Measurements from ENCODE around the gene ZNF684.
"Not testable (repeated sequence)": the region's sequence is repeated elsewhere in the genome, so short reads cannot be mapped to it uniquely, and the experiment has no call there.

The ZNF684 gene

DNA sequence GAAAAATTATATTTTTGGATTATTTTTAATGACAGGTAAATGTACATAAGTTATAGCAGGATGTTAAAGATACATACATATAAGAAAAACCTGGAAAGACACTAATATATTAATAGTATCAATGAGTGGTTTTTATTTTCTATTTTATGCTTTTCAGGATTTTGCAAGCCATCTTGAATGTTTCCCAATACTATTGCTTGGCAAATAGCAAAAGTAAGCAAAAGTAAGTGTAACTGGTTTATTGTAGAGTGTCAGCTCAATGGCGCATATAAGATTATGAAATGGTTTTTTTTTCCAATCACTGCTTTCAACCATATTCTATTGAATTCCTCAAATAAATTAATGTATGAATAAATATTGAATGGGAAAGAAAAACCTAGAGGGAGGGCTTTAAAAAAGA lies 36.4 kb downstream of the ZNF684 start:
- H3K36me3 ChIP-seq (ENCODE audit: control insufficient read depth, insufficient read depth, low read length), result no peaks in the 10 kb centered on the region
- no peaks in the 10 kb centered on the region for H3K4me1 ChIP-seq (ENCODE audit: control insufficient read depth, insufficient read depth, low read length)
- WGBS (ENCODE audit: insufficient coverage, insufficient read length), result no CpG with 5 or more reads among the region's 1 CpG
- no peak overlapping the region for H3K27ac ChIP-seq (ENCODE audit: low read length)
- H3K27me3 ChIP-seq (ENCODE audit: control insufficient read depth, insufficient read depth, low read length), result no peaks in the 10 kb centered on the region
- H3K4me3 ChIP-seq (ENCODE audit: low read length), result no peak overlapping the region
- no peak for DNase-seq (ENCODE audit: low read depth, low spot score)
- no peaks in the 10 kb centered on the region for H3K9me3 ChIP-seq (ENCODE audit: control insufficient read depth, insufficient read depth, low read length)

DNA sequence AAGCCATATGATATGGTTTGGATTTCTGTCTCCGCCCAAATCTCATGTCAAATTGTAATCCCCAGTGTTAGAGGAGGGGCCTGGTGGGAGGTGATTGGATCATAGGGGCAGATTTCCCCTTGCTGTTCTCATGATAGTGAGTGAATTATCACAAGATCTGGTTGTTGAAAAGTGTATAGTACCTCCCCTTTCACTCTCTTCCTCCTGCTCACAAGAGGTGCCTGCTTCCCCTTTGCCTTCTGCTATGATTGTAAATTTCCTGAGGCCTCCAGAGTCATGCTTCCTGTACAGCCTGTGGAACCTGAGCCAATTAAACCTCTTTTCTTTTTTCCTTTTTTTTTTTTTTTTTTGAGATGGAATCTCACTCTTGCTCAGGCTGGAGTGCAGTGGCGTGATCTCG lies 43.4 kb downstream of the ZNF684 start:
- not testable (repeated sequence) for H3K4me3 ChIP-seq (ENCODE audit: low read length); DNase-seq (ENCODE audit: low read depth, low spot score); H3K27ac ChIP-seq (ENCODE audit: low read length); H3K27me3 ChIP-seq (ENCODE audit: control insufficient read depth, insufficient read depth, low read length); H3K4me1 ChIP-seq (ENCODE audit: control insufficient read depth, insufficient read depth, low read length); H3K9me3 ChIP-seq (ENCODE audit: control insufficient read depth, insufficient read depth, low read length); H3K36me3 ChIP-seq (ENCODE audit: control insufficient read depth, insufficient read depth, low read length)
- no CpG with 5 or more reads among the region's 3 CpGs for WGBS (ENCODE audit: insufficient coverage, insufficient read length)

DNA sequence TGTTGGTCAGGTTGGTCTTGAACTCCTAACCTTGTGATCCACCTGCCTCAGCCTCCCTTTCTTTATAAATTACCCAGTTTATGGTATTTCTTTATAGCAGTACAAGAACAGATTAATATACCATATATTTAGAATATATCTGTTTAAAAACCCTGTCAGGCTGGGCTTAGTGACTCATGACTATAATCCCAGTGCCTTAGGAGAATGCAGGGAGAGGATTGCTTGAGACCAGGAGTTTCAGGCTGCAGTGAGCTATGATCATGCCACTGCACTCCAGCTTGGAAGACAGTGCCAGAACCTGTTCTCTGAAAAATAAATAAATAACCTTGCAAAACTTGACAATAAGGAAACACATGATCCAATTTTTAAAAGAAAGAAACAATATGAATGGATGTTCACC lies 43.9 kb downstream of the ZNF684 start:
- H3K4me3 ChIP-seq (ENCODE audit: low read length), result no peak overlapping the region
- no peaks in the 10 kb centered on the region for H3K9me3 ChIP-seq (ENCODE audit: control insufficient read depth, insufficient read depth, low read length)
- no peak for DNase-seq (ENCODE audit: low read depth, low spot score)
- H3K36me3 ChIP-seq (ENCODE audit: control insufficient read depth, insufficient read depth, low read length), result no peaks in the 10 kb centered on the region
- H3K27me3 ChIP-seq (ENCODE audit: control insufficient read depth, insufficient read depth, low read length), result no peaks in the 10 kb centered on the region
- H3K27ac ChIP-seq (ENCODE audit: low read length), result no peak overlapping the region
- no peaks in the 10 kb centered on the region; the same call in 1 of the 2 replicates for H3K4me1 ChIP-seq (ENCODE audit: control insufficient read depth, insufficient read depth, low read length)

DNA sequence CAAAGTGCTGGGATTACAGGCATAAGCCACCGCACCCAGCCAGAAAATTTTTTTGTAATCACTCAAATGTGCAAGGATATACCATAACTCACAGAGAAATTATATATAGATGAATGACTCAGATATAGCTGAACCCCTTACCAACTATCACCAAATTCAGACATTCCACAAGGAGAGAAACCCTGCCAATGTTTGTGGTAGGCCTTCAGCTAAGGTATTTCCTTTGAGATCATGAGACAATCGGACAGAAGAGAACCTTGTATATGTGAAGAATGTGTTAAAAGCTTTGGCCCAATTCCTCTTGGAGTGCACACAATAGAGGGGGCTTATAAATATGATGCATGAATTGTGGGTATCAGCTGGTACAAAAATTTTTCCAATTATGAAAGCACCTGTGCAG lies 50.7 kb downstream of the ZNF684 start:
- no CpG with 5 or more reads among the region's 2 CpGs for WGBS (ENCODE audit: insufficient coverage, insufficient read length)
- H3K27me3 ChIP-seq (ENCODE audit: control insufficient read depth, insufficient read depth, low read length), result no peaks in the 10 kb centered on the region

DNA sequence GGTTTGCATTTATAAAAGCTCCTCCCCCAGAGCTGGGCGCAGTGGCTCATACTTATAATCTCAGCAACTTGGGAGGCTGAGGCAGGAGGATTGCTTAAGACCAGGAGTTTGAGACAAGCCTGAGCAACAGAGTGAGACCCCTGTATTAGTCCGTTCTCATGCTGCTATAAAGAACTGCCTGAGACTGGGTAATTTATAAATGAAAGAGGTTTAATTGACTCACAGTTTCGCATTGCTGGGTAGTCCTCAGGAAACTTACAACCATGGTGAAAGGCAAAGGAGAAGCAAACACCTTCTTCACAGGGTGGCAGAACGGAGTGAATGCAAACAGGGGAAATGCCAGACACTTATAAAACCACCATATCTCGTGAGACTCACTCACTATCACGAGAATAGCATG lies 52.5 kb downstream of the ZNF684 start:
- Histone ChIP-seq H3K4me1 (ENCODE audit: control insufficient read depth, insufficient read depth, low read length) (no peaks in the 10 kb centered on the region), H3K27ac (ENCODE audit: low read length) (no peak overlapping the region), H3K27me3 (ENCODE audit: control insufficient read depth, insufficient read depth, low read length) (no peaks in the 10 kb centered on the region), H3K36me3 (ENCODE audit: control insufficient read depth, insufficient read depth, low read length) (no peaks in the 10 kb centered on the region), H3K4me3 (ENCODE audit: low read length) (no peak overlapping the region), H3K9me3 (ENCODE audit: control insufficient read depth, insufficient read depth, low read length) (no peaks in the 10 kb centered on the region)
- no CpG with 5 or more reads among the region's 6 CpGs for WGBS (ENCODE audit: insufficient coverage, insufficient read length)
- no peak for DNase-seq (ENCODE audit: low read depth, low spot score)

More for the DNA sequence above, 50.7 kb downstream of the ZNF684 start:
- Histone ChIP-seq H3K36me3 (ENCODE audit: control insufficient read depth, insufficient read depth, low read length) (no peaks in the 10 kb centered on the region), H3K9me3 (ENCODE audit: control insufficient read depth, insufficient read depth, low read length) (no peaks in the 10 kb centered on the region), H3K27ac (ENCODE audit: low read length) (no peak overlapping the region), H3K4me1 (ENCODE audit: control insufficient read depth, insufficient read depth, low read length) (no peaks in the 10 kb centered on the region), H3K4me3 (ENCODE audit: low read length) (no peak overlapping the region)
- DNase-seq (ENCODE audit: low read depth, low spot score), result no peak

DNA sequence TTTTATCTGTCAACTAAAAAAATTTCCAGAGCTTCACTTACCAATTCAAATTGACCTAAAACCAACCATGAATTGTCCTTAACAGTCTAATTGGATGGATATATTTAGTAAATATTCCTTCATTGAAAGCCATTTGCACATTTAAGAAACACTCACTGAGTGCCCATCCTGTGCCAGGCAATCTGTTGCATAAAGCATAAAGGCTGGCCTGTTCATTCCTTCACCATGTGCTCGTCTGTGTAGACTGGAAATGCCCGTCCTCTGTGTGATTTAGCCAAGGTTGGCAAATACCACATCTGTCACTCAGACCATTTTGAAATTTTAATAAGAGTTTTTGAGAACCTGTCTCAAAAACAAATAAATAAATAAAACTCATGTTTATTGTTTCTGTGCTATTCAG lies 57.1 kb downstream of the ZNF684 start:
- no peak for DNase-seq (ENCODE audit: low read depth, low spot score)
- Histone ChIP-seq H3K27ac (ENCODE audit: low read length) (no peak overlapping the region), H3K4me3 (ENCODE audit: low read length) (no peak overlapping the region), H3K27me3 (ENCODE audit: control insufficient read depth, insufficient read depth, low read length) (no peaks in the 10 kb centered on the region), H3K4me1 (ENCODE audit: control insufficient read depth, insufficient read depth, low read length) (no peaks in the 10 kb centered on the region), H3K9me3 (ENCODE audit: control insufficient read depth, insufficient read depth, low read length) (no peaks in the 10 kb centered on the region), H3K36me3 (ENCODE audit: control insufficient read depth, insufficient read depth, low read length) (no peaks in the 10 kb centered on the region)
- WGBS (ENCODE audit: insufficient coverage, insufficient read length), result no CpG with 5 or more reads among the region's 2 CpGs

DNA sequence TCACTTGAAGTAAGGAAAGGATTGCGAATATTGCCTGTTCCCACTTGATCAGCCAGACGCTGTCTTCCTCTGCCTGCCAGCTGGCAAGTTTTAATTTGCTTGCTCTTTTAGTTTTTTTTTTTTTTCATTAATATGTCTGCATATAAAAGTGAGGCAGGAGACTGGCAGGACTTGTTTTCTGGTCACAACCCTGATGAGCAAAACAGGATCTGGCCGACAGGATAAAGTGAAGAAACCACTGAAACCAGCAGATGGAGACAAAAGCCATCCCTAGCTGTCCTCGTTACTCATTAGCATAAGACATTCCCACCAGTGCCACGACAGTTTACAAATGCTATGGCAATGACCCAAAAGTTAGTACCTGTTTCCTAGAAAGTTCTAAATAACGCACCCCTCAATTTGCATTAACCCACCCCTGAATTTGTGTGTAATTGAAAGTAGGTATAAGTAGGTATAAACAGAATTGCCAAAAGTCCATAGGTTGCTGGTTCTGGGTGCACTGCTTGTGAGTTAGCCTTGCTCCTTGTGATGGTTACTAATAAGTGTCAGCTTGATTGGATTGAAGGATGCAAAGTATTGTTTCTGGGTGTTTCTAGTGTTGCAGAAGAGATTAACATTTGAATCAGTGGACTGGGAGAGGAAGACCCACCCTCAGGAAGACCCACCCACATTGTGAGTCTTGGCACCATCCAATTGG lies 60.8 kb downstream of the ZNF684 start:
- DNase-seq (ENCODE audit: low read depth, low spot score), result no peak
- no peaks in the 10 kb centered on the region for H3K9me3 ChIP-seq (ENCODE audit: control insufficient read depth, insufficient read depth, low read length)
- no peaks in the 10 kb centered on the region for H3K4me1 ChIP-seq (ENCODE audit: control insufficient read depth, insufficient read depth, low read length)
- H3K4me3 ChIP-seq (ENCODE audit: low read length), result no peak overlapping the region
- no peaks in the 10 kb centered on the region for H3K36me3 ChIP-seq (ENCODE audit: control insufficient read depth, insufficient read depth, low read length)
- no peak overlapping the region for H3K27ac ChIP-seq (ENCODE audit: low read length)
- no peaks in the 10 kb centered on the region for H3K27me3 ChIP-seq (ENCODE audit: control insufficient read depth, insufficient read depth, low read length)
- WGBS (ENCODE audit: insufficient coverage, insufficient read length), result no CpG with 5 or more reads among the region's 6 CpGs

DNA sequence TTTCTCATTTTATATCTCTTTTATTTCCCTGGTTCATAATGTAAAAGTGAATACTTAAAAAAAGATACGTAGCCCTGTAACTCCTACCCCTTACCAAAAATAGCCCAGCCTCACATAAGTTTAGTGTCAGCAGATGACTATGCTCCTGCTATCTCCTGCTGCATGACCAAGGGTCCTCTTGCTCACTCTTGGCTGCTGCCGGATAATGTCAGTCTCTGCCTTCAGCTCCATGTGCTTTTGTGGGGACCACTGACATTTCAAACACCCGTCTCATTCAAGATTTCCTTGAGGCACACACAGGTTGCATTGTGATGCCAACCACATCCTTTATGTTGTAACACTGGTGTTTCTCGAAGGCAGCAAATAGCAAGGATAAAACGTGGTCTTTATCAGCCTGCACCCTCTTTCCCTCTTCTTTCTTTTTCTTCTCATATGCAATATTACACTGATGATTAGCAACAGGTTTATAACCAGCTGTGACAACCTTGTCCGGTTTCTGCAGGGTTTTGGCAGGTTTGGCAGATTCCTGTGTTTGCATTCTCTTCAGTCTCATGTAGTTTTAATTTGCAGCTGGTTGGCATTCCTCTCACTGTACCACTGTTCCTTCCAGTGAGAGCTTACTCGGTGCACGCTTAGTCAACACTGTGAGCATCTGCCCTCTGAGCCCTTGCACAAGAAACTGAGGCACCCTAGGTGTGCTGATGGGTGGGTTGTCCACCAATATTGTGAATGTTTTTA lies 62.2 kb downstream of the ZNF684 start:
- Histone ChIP-seq H3K27ac (ENCODE audit: low read length) (no peak overlapping the region), H3K27me3 (ENCODE audit: control insufficient read depth, insufficient read depth, low read length) (no peaks in the 10 kb centered on the region), H3K9me3 (ENCODE audit: control insufficient read depth, insufficient read depth, low read length) (no peaks in the 10 kb centered on the region), H3K36me3 (ENCODE audit: control insufficient read depth, insufficient read depth, low read length) (no peaks in the 10 kb centered on the region), H3K4me1 (ENCODE audit: control insufficient read depth, insufficient read depth, low read length) (no peaks in the 10 kb centered on the region), H3K4me3 (ENCODE audit: low read length) (no peak overlapping the region)
- DNase-seq (ENCODE audit: low read depth, low spot score), result no peak
- no CpG with 5 or more reads among the region's 8 CpGs for WGBS (ENCODE audit: insufficient coverage, insufficient read length)

DNA sequence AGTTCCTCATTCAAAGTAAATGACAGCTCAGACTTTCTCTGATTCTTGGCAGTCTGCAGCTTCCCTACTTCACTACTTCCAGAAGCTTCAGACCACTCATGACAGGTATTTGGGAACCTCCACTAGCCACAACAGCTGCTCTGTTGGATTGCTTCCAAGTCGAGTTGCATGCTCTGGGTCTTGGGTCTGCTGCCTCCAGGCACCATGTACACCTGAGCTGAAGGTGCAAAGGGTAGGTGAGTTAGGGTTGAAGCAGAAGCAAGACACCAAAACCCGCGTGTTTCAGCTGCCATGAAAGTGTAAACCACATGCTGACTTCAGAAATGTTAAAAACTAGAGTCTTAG lies 62.7 kb downstream of the ZNF684 start:
- no peak for DNase-seq (ENCODE audit: low read depth, low spot score)
- Histone ChIP-seq H3K27me3 (ENCODE audit: control insufficient read depth, insufficient read depth, low read length) (no peaks in the 10 kb centered on the region), H3K4me3 (ENCODE audit: low read length) (no peak overlapping the region), H3K27ac (ENCODE audit: low read length) (no peak overlapping the region), H3K9me3 (ENCODE audit: control insufficient read depth, insufficient read depth, low read length) (no peaks in the 10 kb centered on the region), H3K36me3 (ENCODE audit: control insufficient read depth, insufficient read depth, low read length) (no peaks in the 10 kb centered on the region), H3K4me1 (ENCODE audit: control insufficient read depth, insufficient read depth, low read length) (no peaks in the 10 kb centered on the region)
- no CpG with 5 or more reads among the region's 3 CpGs for WGBS (ENCODE audit: insufficient coverage, insufficient read length)

DNA sequence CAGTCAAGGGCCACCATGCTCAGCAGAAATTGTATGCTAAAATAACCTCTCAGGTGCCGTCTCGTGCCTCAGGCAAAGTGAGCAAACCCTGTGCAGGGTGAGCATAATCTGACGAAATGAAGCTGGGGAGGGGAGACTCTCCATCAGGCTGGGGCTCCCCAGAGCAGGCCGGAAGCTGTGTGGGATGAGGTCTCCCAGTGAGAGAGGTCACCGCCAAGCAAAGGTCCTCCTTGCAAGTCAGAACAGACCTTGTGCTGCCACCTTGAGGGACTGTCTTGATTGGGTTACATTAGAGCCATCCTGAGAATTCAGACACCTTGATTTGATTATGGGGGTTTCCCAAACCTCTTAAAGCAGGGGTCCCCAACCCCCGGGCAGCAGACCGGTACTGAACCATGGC lies 64.2 kb downstream of the ZNF684 start:
- WGBS (ENCODE audit: insufficient coverage, insufficient read length), result no CpG with 5 or more reads among the region's 7 CpGs
- no peak overlapping the region for H3K27ac ChIP-seq (ENCODE audit: low read length)
- no peaks in the 10 kb centered on the region for H3K9me3 ChIP-seq (ENCODE audit: control insufficient read depth, insufficient read depth, low read length)
- H3K27me3 ChIP-seq (ENCODE audit: control insufficient read depth, insufficient read depth, low read length), result no peaks in the 10 kb centered on the region
- H3K4me3 ChIP-seq (ENCODE audit: low read length), result no peak overlapping the region
- H3K4me1 ChIP-seq (ENCODE audit: control insufficient read depth, insufficient read depth, low read length), result no peaks in the 10 kb centered on the region
- H3K36me3 ChIP-seq (ENCODE audit: control insufficient read depth, insufficient read depth, low read length), result no peaks in the 10 kb centered on the region
- no peak for DNase-seq (ENCODE audit: low read depth, low spot score)

Measured in iPS DF 6.9 (cell line).